SU-DHL-6 (cell line): ENCODE results near the gene POP4.

Experiments
- H2AFZ ChIP-seq: fragments of 200-600 bp; sonication (generic); 2 replicates; pipeline ENCODE4 v1.6.1; 2014; ENCODE audit warnings: low read depth, mild to moderate bottlenecking, moderate library complexity, mixed read lengths, antibody characterized with exemption, low read length; ENCODE audit not compliant: severe bottlenecking
- H3F3A ChIP-seq: fragments of 200-600 bp; shearing (Covaris generic); 2 replicates; pipeline ENCODE4 v1.6.0; 2016; ENCODE audit warnings: antibody characterized with exemption, mild to moderate bottlenecking; ENCODE audit not compliant: insufficient read depth
- H3K27ac ChIP-seq: fragments of 200-600 bp; sonication (generic); 2 replicates; pipeline ENCODE4 v1.5.1; 2016; ENCODE audit warnings: low read depth, mild to moderate bottlenecking, low read length, moderate library complexity, mixed read lengths
- H3K27me3 ChIP-seq: fragments of 200-600 bp; sonication (generic), shearing (Covaris generic); 2 replicates; pipeline ENCODE4 v1.6.0; 2014; ENCODE audit warnings: mild to moderate bottlenecking, low read length
- H3K36me3 ChIP-seq: fragments of 200-600 bp; sonication (generic); 2 replicates; pipeline ENCODE4 v1.6.1; 2014; ENCODE audit warnings: mild to moderate bottlenecking, low read length, mixed read lengths
- H3K4me2 ChIP-seq: fragments of 300-600, 200-600 bp; shearing (Covaris generic), sonication (generic); 2 replicates; pipeline ENCODE4 v1.6.0; 2014; ENCODE audit warnings: low read length, low read depth, mild to moderate bottlenecking; ENCODE audit not compliant: poor library complexity, severe bottlenecking
- H3K4me3 ChIP-seq: fragments of 200-600 bp; sonication (generic); 2 replicates; pipeline ENCODE4 v1.5.1; 2014; ENCODE audit warnings: antibody characterized with exemption, low read length, mild to moderate bottlenecking, mixed read lengths; ENCODE audit not compliant: insufficient read depth, poor library complexity, severe bottlenecking
- H3K79me2 ChIP-seq: fragments of 200-600 bp; sonication (generic); 2 replicates; pipeline ENCODE4 v1.6.1; 2014; ENCODE audit warnings: mild to moderate bottlenecking, low read length, moderate library complexity; ENCODE audit not compliant: insufficient read depth
- H3K9ac ChIP-seq: fragments of 200-600 bp; sonication (generic); 2 replicates; pipeline ENCODE4 v1.7.0; 2014; ENCODE audit warnings: mild to moderate bottlenecking, low read length
- H3K9me2 ChIP-seq: fragments of 200-600 bp; sonication (generic); replicated peaks from 2 replicates; pipeline ENCODE4 v1.6.1; 2014; ENCODE audit warnings: low read length; ENCODE audit not compliant: insufficient read depth
- H3K9me3 ChIP-seq: fragments of 200-600 bp; sonication (generic); 2 replicates; pipeline ENCODE4 v1.6.1; 2014; ENCODE audit warnings: low read length, mixed read lengths; ENCODE audit not compliant: insufficient read depth
- H4K20me1 ChIP-seq: fragments of 200-600 bp; sonication (generic); 2 replicates; pipeline ENCODE4 v1.6.1; 2014; ENCODE audit warnings: low read depth, mild to moderate bottlenecking, antibody characterized with exemption, low read length, moderate library complexity, mixed read lengths
- CTCF ChIP-seq: fragments of 200-600 bp; sonication (generic); IDR thresholded peaks from one replicate; pipeline ENCODE4 v1.5.1; 2017; ENCODE audit warnings: antibody characterized with exemption, mild to moderate bottlenecking, low read length, moderate library complexity; ENCODE audit not compliant: insufficient read depth, poor library complexity, severe bottlenecking
- EZH2phosphoT487 ChIP-seq: fragments of 200-600 bp; sonication (generic), shearing (Covaris generic); conservative IDR thresholded peaks from 2 replicates; pipeline ENCODE4 v1.6.1; 2018; ENCODE audit warnings: mild to moderate bottlenecking, antibody characterized with exemption, low read length, moderate library complexity, mixed read lengths

The POP4 gene

DNA sequence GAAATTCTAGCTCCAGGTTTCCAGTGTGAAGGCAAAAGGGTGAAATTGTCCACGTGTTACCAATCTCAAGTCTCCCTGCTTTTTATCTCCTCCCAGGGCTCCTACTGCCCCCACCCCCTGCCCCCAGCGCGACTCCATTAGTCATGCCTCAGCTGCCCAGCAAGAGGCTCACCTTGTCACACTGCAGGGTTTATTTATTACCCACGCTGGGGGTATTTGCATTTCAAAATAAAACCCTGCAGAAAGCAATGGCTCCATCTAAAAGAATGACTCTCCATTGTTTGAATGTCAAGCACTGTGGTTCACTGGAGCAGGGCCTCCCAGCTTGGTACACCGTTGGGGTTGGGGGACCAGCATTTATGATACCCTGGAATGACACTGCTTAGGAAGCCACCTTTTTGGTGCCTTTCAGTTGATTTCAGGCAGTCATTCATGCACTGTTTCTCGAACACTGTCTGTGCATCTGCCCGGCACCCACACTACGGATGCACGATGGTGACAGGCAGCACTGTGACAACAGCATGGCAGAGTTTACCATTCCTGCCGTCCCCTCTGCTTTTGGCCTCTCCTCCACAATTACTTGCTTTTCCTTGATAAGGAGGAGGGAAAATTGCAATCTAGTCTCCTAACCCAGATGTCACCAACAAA, 9.9 kb upstream of the POP4 start:
- Histone ChIP-seq H3K9me2 (no peaks in the 10 kb centered on the region), H3K27me3 (no peaks in the 10 kb centered on the region)

GRCh38 chr19:29596885-29597525, 9.1 kb upstream of the POP4 start:
- no peaks in the 10 kb centered on the region for H4K20me1 ChIP-seq
- no peaks in the 10 kb centered on the region for H3K79me2 ChIP-seq
- no peaks in the 10 kb centered on the region for H3K27me3 ChIP-seq
- TF ChIP-seq EZH2phosphoT487 (no peak), CTCF (no peak)
- H3K36me3 ChIP-seq, result no peaks in the 10 kb centered on the region
- H3F3A ChIP-seq, result no peaks in the 10 kb centered on the region
- no peak overlapping the region for H2AFZ ChIP-seq
- H3K27ac ChIP-seq, result no peak overlapping the region
- H3K4me2 ChIP-seq, result no peak overlapping the region
- no peak overlapping the region for H3K9ac ChIP-seq
- H3K9me2 ChIP-seq, result no peaks in the 10 kb centered on the region
- no peaks in the 10 kb centered on the region for H3K9me3 ChIP-seq
- no peak overlapping the region for H3K4me3 ChIP-seq

More for the DNA sequence above, 9.9 kb upstream of the POP4 start:
- H2AFZ ChIP-seq, result no peak overlapping the region
- H3K36me3 ChIP-seq, result no peaks in the 10 kb centered on the region
- no peak overlapping the region for H3K27ac ChIP-seq
- H3K4me2 ChIP-seq, result no peak overlapping the region
- H4K20me1 ChIP-seq, result no peaks in the 10 kb centered on the region
- no peaks in the 10 kb centered on the region for H3K9me3 ChIP-seq
- H3K9ac ChIP-seq, result no peak overlapping the region
- H3K79me2 ChIP-seq, result no peaks in the 10 kb centered on the region
- H3K4me3 ChIP-seq, result no peak overlapping the region
- TF ChIP-seq EZH2phosphoT487, result no peak
- TF ChIP-seq CTCF, result no peak
- no peaks in the 10 kb centered on the region for H3F3A ChIP-seq

GRCh38 chr19:29598036-29598435, 8.0 kb upstream of the POP4 start:
- TF ChIP-seq CTCF, result no peak
- TF ChIP-seq EZH2phosphoT487, result no peak
- Histone ChIP-seq H4K20me1 (no peaks in the 10 kb centered on the region), H3K4me2 (no peak overlapping the region), H3K9me2 (no peaks in the 10 kb centered on the region), H3F3A (no peaks in the 10 kb centered on the region), H3K9ac (no peak overlapping the region), H3K79me2 (no peaks in the 10 kb centered on the region), H3K27me3 (no peaks in the 10 kb centered on the region), H3K9me3 (no peaks in the 10 kb centered on the region), H2AFZ (no peak overlapping the region), H3K4me3 (no peak overlapping the region), H3K36me3 (no peaks in the 10 kb centered on the region), H3K27ac (no peak overlapping the region)
